DMS79 (cell line): ENCODE data around the gene JCAD.

Source experiments
- DNase-seq: peaks from one replicate; lab custom pipeline; 2025; lab: John Stamatoyannopoulos, UW

The JCAD gene

GRCh38 chr10:30046476-30046875 is 12.9 kb downstream of the JCAD start:
- no peak for DNase-seq

GRCh38 chr10:30045961-30046360 is 13.4 kb downstream of the JCAD start:
- no peak for DNase-seq

GRCh38 chr10:30043476-30044270 is 15.7 kb downstream of the JCAD start:
- DNase-seq = no peak

- no peak for DNase-seq
Observed at GRCh38 chr10:30042820-30043219, 16.6 kb downstream of the JCAD start.

- DNase-seq = no peak
Observed at GRCh38 chr10:30041196-30042105, 17.9 kb downstream of the JCAD start.

- DNase-seq = no peak
Observed at GRCh38 chr10:30040597-30040996, 18.8 kb downstream of the JCAD start.

- DNase-seq = no peak
Observed at GRCh38 chr10:30039988-30040387, 19.4 kb downstream of the JCAD start.

GRCh38 chr10:30039567-30039966 is 19.8 kb downstream of the JCAD start:
- DNase-seq = no peak

- no peak for DNase-seq
Observed at GRCh38 chr10:30038781-30039536, 20.4 kb downstream of the JCAD start.

- DNase-seq = no peak
Observed at GRCh38 chr10:30037620-30038336, 21.6 kb downstream of the JCAD start.

GRCh38 chr10:30036811-30037210 is 22.6 kb downstream of the JCAD start:
- DNase-seq = no peak

GRCh38 chr10:30036341-30036740 is 23.0 kb downstream of the JCAD start:
- DNase-seq = no peak

- no peak for DNase-seq
Observed at GRCh38 chr10:30034433-30035137, 24.8 kb downstream of the JCAD start.

GRCh38 chr10:30032125-30032524 is 27.3 kb downstream of the JCAD start:
- no peak for DNase-seq

- no peak for DNase-seq
Observed at GRCh38 chr10:30029872-30030256, 29.5 kb downstream of the JCAD start.

- no peak for DNase-seq
Observed at GRCh38 chr10:30029164-30029871, 30.1 kb downstream of the JCAD start.

GRCh38 chr10:30028738-30029030 is 30.7 kb downstream of the JCAD start:
- no peak for DNase-seq

GRCh38 chr10:30028006-30028737 is 31.2 kb downstream of the JCAD start:
- DNase-seq = no peak

GRCh38 chr10:30027057-30028005 is 32.1 kb downstream of the JCAD start:
- DNase-seq = no peak
